ENCODE measurements around the gene TENT5C. TPM values are rescaled to one million over a fixed set of nuclear protein-coding genes. Genes with fewer than 3 reads are reported as not detected.

TENT5C gene
- polyA plus RNA-seq, 1 donor (not counting 4 experiments of a cell fraction or from before 2014, with no cell fraction given): 0.13 TPM

GRCh38 chr1:117572546-117572945, 33.3 kb upstream of the TENT5C start:
- dilution Hi-C loops (cut with MboI; ENCODE audit: extremely low pct_ligation_motif_present, low sequenced_read_pairs): no loop called here
- H3K4me2 ChIP-seq (ENCODE audit: control insufficient read depth, extremely low read depth, insufficient read depth, low read depth, low read length): no peak overlapping the region
- no peak for FAIRE-seq

GRCh38 chr1:117573386-117574023, 32.3 kb upstream of the TENT5C start:
- no peak overlapping the region for H3K4me2 ChIP-seq (ENCODE audit: control insufficient read depth, extremely low read depth, insufficient read depth, low read depth, low read length)
- no peaks in the 10 kb centered on the region for H3K4me1 ChIP-seq (ENCODE audit: control insufficient read depth, extremely low read depth, insufficient read depth, low read length)
- H3K79me2 ChIP-seq (ENCODE audit: control insufficient read depth, insufficient read depth, low read length): no peaks in the 10 kb centered on the region
- no peaks in the 10 kb centered on the region for H3K9me1 ChIP-seq (ENCODE audit: control insufficient read depth, extremely low read depth, insufficient read depth, low read length)
- no peaks in the 10 kb centered on the region for H3K27me3 ChIP-seq (ENCODE audit: control insufficient read depth, extremely low read depth, insufficient read depth, low read length)
- H3K9ac ChIP-seq (ENCODE audit: control insufficient read depth, extremely low read depth, insufficient read depth, low read length): no peak overlapping the region
- H4K20me1 ChIP-seq (ENCODE audit: control insufficient read depth, extremely low read depth, insufficient read depth, low read length): no peaks in the 10 kb centered on the region
- H3K36me3 ChIP-seq (ENCODE audit: control insufficient read depth in 2 of 2, extremely low read depth in 1 of 2, insufficient read depth in 2 of 2, low read length in 2 of 2): no peaks in the 10 kb centered on the region
- H2AFZ ChIP-seq (ENCODE audit: control insufficient read depth, low read length): no peak overlapping the region
- no peak overlapping the region for H3K4me3 ChIP-seq (ENCODE audit: control insufficient read depth in 2 of 3, extremely low read depth in 1 of 3, insufficient read depth in 2 of 3, low read depth in 1 of 3, low read length in 3 of 3)
- dilution Hi-C loops (cut with MboI; ENCODE audit: extremely low pct_ligation_motif_present, low sequenced_read_pairs): no loop called here
- FAIRE-seq: no peak
- no peak for DNase-seq (ENCODE audit: low read depth, low spot score)
- TF ChIP-seq CTCF (optimal IDR thresholded peaks at IDR 0.05 in 1 of 3, IDR thresholded peaks at IDR 0.05 in 1 of 3, conservative IDR thresholded peaks at IDR 0.05 in 1 of 3; ENCODE audit: extremely low read depth in 1 of 3, insufficient read depth in 2 of 3, low read length in 3 of 3) (no peak), EZH2 (IDR thresholded peaks at IDR 0.05; ENCODE audit: low read length) (no peak)
- no peaks in the 10 kb centered on the region for H3K9me3 ChIP-seq (ENCODE audit: control insufficient read depth, low read depth, low read length)
- no peak overlapping the region for H3K27ac ChIP-seq (ENCODE audit: control insufficient read depth, insufficient read depth, low read length)

More at GRCh38 chr1:117572546-117572945, 33.3 kb upstream of the TENT5C start:
- Histone ChIP-seq H3K9ac (ENCODE audit: control insufficient read depth, extremely low read depth, insufficient read depth, low read length) (no peak overlapping the region), H3K9me3 (ENCODE audit: control insufficient read depth, low read depth, low read length) (no peaks in the 10 kb centered on the region), H2AFZ (ENCODE audit: control insufficient read depth, low read length) (no peak overlapping the region), H3K36me3 (ENCODE audit: control insufficient read depth in 2 of 2, extremely low read depth in 1 of 2, insufficient read depth in 2 of 2, low read length in 2 of 2) (no peaks in the 10 kb centered on the region), H3K9me1 (ENCODE audit: control insufficient read depth, extremely low read depth, insufficient read depth, low read length) (no peaks in the 10 kb centered on the region), H4K20me1 (ENCODE audit: control insufficient read depth, extremely low read depth, insufficient read depth, low read length) (no peaks in the 10 kb centered on the region), H3K4me1 (ENCODE audit: control insufficient read depth, extremely low read depth, insufficient read depth, low read length) (no peaks in the 10 kb centered on the region), H3K4me3 (ENCODE audit: control insufficient read depth in 2 of 3, extremely low read depth in 1 of 3, insufficient read depth in 2 of 3, low read depth in 1 of 3, low read length in 3 of 3) (no peak overlapping the region), H3K27ac (ENCODE audit: control insufficient read depth, insufficient read depth, low read length) (no peak overlapping the region), H3K27me3 (ENCODE audit: control insufficient read depth, extremely low read depth, insufficient read depth, low read length) (no peaks in the 10 kb centered on the region), H3K79me2 (ENCODE audit: control insufficient read depth, insufficient read depth, low read length) (no peaks in the 10 kb centered on the region)
- TF ChIP-seq CTCF (optimal IDR thresholded peaks at IDR 0.05 in 1 of 3, IDR thresholded peaks at IDR 0.05 in 1 of 3, conservative IDR thresholded peaks at IDR 0.05 in 1 of 3; ENCODE audit: extremely low read depth in 1 of 3, insufficient read depth in 2 of 3, low read length in 3 of 3) (no peak), EZH2 (IDR thresholded peaks at IDR 0.05; ENCODE audit: low read length) (no peak)
- no peak for DNase-seq (ENCODE audit: low read depth, low spot score)
